Esophagus muscularis mucosa (tissue), 3 donors: ENCODE data around the gene TAF11L4.
"Not testable (repeated sequence)": the region's sequence is repeated elsewhere in the genome, so short reads cannot be mapped to it uniquely, and the experiment has no call there.

ENCODE experiments used
- POLR2A ChIP-seq: fragments of 450-650 bp; IDR thresholded peaks from one replicate; pipeline ENCODE4 v1.6.1; 2017; ENCODE audit warnings: antibody characterized with exemption, moderate library complexity, mild to moderate bottlenecking, low read depth
- POLR2AphosphoS5 ChIP-seq, 2 donors: sonication (generic); formaldehyde crosslinking; IDR thresholded peaks; one replicate each; pipeline ENCODE4 v1.6.1; 2017; ENCODE audit warnings: antibody characterized with exemption in 2 of 2
- TF ChIP-seq, protein P1 (sequence below), 3 experiments: fragments of 200-600 bp in 2 of 3; fragments of 450-650 bp in 1 of 3; sonication (generic) in 2 of 3; IDR thresholded peaks; one replicate each; pipeline ENCODE4 v1.5.1; 2017 to 2019; ENCODE audit warnings: antibody characterized with exemption in 3 of 3, mild to moderate bottlenecking in 2 of 3, moderate library complexity in 1 of 3

DNA sequence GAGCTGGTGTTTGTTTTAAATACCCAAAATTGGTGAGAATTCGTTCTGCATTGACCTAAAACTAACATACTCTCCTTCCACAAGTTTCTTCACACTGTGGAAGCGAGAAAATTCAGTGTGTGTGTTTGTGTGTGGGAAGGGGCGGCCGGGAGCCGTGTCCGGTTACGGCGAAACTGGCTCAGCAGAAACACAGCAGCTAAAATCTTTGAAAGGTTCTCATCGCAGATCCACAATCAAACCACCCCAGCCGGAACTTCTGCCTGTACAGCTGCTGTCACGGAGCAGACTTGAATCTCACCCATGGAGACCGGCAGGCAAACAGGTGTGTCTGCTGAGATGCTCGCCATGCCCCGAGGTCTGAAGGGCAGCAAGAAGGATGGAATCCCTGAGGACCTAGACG, 6.8 kb downstream of the TAF11L4 start, which contains the start of gene TAF11L6:
- TF ChIP-seq, protein P1, sequence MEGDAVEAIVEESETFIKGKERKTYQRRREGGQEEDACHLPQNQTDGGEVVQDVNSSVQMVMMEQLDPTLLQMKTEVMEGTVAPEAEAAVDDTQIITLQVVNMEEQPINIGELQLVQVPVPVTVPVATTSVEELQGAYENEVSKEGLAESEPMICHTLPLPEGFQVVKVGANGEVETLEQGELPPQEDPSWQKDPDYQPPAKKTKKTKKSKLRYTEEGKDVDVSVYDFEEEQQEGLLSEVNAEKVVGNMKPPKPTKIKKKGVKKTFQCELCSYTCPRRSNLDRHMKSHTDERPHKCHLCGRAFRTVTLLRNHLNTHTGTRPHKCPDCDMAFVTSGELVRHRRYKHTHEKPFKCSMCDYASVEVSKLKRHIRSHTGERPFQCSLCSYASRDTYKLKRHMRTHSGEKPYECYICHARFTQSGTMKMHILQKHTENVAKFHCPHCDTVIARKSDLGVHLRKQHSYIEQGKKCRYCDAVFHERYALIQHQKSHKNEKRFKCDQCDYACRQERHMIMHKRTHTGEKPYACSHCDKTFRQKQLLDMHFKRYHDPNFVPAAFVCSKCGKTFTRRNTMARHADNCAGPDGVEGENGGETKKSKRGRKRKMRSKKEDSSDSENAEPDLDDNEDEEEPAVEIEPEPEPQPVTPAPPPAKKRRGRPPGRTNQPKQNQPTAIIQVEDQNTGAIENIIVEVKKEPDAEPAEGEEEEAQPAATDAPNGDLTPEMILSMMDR (IDR thresholded peaks at IDR 0.05) = not testable (repeated sequence)
- TF ChIP-seq POLR2AphosphoS5 (IDR thresholded peaks at IDR 0.05); POLR2A: not testable (repeated sequence)
